ENCODE measurements around the gene MR1. TPM values are rescaled to one million over a fixed set of nuclear protein-coding genes. Genes with fewer than 3 reads are reported as not detected.

Gene MR1
- total RNA-seq, 1 experiment from 2014 or later = 6.6 TPM

- peak overlapping the region; percentile 73 for H3K9ac ChIP-seq (ENCODE audit: low read length)
- intact Hi-C loops (cut with micrococcal nuclease) = loop anchor here (2.0 kb wide), 1 partner anchor 17 kb away; the partner anchor contains the start of gene IER5
- DNase-seq (ENCODE audit: low read depth, low spot score) = peak; percentile 56
- H3K9me3 ChIP-seq (ENCODE audit: control insufficient read depth in 1 of 2, insufficient read depth in 1 of 2, low read depth in 1 of 2, low read length in 2 of 2) = no peaks in the 10 kb centered on the region
- H4K20me1 ChIP-seq (ENCODE audit: insufficient read depth) = no peaks in the 10 kb centered on the region
- no TSS peak for BruUV-seq (replicated peaks)
- H3K4me1 ChIP-seq (ENCODE audit: control insufficient read depth in 1 of 2, insufficient read depth in 2 of 2, low read length in 2 of 2) = peaks cover 61 to 74% of the 10 kb centered on the region in 2 experiments
- ChIA-PET CTCF (interaction anchor here (0.6 to 1.5 kb wide), 4 partner anchors 12 to 50 kb away, joined by 3 to 8 read pairs (median 5); no protein-coding TSS in a partner anchor), RAD21 (ENCODE audit: low non-redundant PET in 1 of 2, low total read pairs in 2 of 2, uncharacterized antibody in 2 of 2, unreplicated experiment in 2 of 2) (interaction anchor here in 1 of 2 experiments (0.6 to 0.9 kb wide), 2 partner anchors 21 to 581 kb away, joined by 3 read pairs; no protein-coding TSS in a partner anchor), POLR2A (interaction anchor here (0.6 to 4.2 kb wide), 14 partner anchors 8 to 570 kb away, joined by 3 to 19 read pairs (median 3); no protein-coding TSS in a partner anchor)
- peak overlapping the region; percentile 74 for H2AFZ ChIP-seq (ENCODE audit: low read depth, low read length, poor library complexity, severe bottlenecking)
- no peaks in the 10 kb centered on the region for H3K79me2 ChIP-seq (ENCODE audit: insufficient read depth, low read length)
- peak overlapping the region; percentile 80 for H3K27ac ChIP-seq (ENCODE audit: low read depth, low read length)
- H3K27me3 ChIP-seq (ENCODE audit: insufficient read depth, low read length) = no peaks in the 10 kb centered on the region
- ATAC-seq = peak; percentile 88
- no peaks in the 10 kb centered on the region for H3K36me3 ChIP-seq (ENCODE audit: control insufficient read depth in 1 of 2, insufficient read depth in 2 of 2, low read length in 2 of 2)
- no peaks in the 10 kb centered on the region for H3K9me2 ChIP-seq (ENCODE audit: insufficient read depth)
- H3K4me2 ChIP-seq (ENCODE audit: low read length) = peak overlapping the region; percentile 92
- peak overlapping the region; percentile 61 to 66 for H3K4me3 ChIP-seq (replicated peaks in 1 of 2; ENCODE audit: low read depth in 1 of 2, low read length in 2 of 2)
- peak; percentile 42 for TF ChIP-seq ZFX (IDR thresholded peaks at IDR 0.05)
- TF ChIP-seq YY1 (IDR thresholded peaks at IDR 0.05; ENCODE audit: extremely low read depth, insufficient replicate concordance, low read depth, low read length) = no peak
- TF ChIP-seq JUND (IDR thresholded peaks at IDR 0.05) = no peak
- no peak for TF ChIP-seq EZH2 (IDR thresholded peaks at IDR 0.05)
- peak; percentile 62 for TF ChIP-seq POLR2AphosphoS5 (IDR thresholded peaks at IDR 0.05; ENCODE audit: low read depth, low read length)
- no peak for TF ChIP-seq REST (IDR thresholded peaks at IDR 0.05; ENCODE audit: low read depth)
- TF ChIP-seq ZBTB33 (IDR thresholded peaks at IDR 0.05; ENCODE audit: extremely low read depth, insufficient replicate concordance, low read length) = no peak
- no peak for TF ChIP-seq SIN3A (IDR thresholded peaks at IDR 0.05; ENCODE audit: low read depth)
- TF ChIP-seq CTCF (IDR thresholded peaks at IDR 0.05 in 2 of 3, conservative IDR thresholded peaks at IDR 0.05 in 1 of 3; ENCODE audit: borderline replicate concordance in 1 of 3, insufficient read depth in 1 of 3, low read depth in 2 of 3, low read length in 2 of 3) = no peak
- TF ChIP-seq ATF3 (IDR thresholded peaks at IDR 0.05) = no peak
- TF ChIP-seq RAD21 (IDR thresholded peaks at IDR 0.05; ENCODE audit: low read depth) = no peak
- no peak for TF ChIP-seq SRF (IDR thresholded peaks at IDR 0.05; ENCODE audit: low read depth)
- no peak for TF ChIP-seq CBX3 (IDR thresholded peaks at IDR 0.05; ENCODE audit: low read depth)
- no peak for TF ChIP-seq TCF7L2 (IDR thresholded peaks at IDR 0.05; ENCODE audit: borderline replicate concordance, extremely low read depth, insufficient read depth, insufficient read length)
- no peak for TF ChIP-seq ZNF274 (IDR thresholded peaks at IDR 0.05; ENCODE audit: low read depth, low read length)
- TF ChIP-seq CEBPB (IDR thresholded peaks at IDR 0.05; ENCODE audit: low read depth) = no peak
- no peak for TF ChIP-seq POLR2A (IDR thresholded peaks at IDR 0.05; ENCODE audit: borderline replicate concordance, extremely low read depth, insufficient read depth, insufficient read length)
- TF ChIP-seq FOSL1 (IDR thresholded peaks at IDR 0.05; ENCODE audit: low read depth) = no peak
Observed at GRCh38 chr1:181105134-181106021, 71.6 kb downstream of the MR1 start.

Data from HCT116 (cell line).